Loucy (cell line): ENCODE data around the gene DDX39B.

Experiments used
- H2AFZ ChIP-seq: fragments of 200-600 bp; sonication (generic); 2 replicates; pipeline ENCODE4 v1.6.0; 2016; ENCODE audit warnings: antibody characterized with exemption, mild to moderate bottlenecking, low read length, moderate library complexity
- H3F3A ChIP-seq: fragments of 200-600 bp; 2 replicates; pipeline ENCODE4 v1.6.0; 2016; ENCODE audit warnings: antibody characterized with exemption, low read depth, mild to moderate bottlenecking
- H3K27me3 ChIP-seq: fragments of 200-600 bp; sonication (generic); 2 replicates; pipeline ENCODE4 v1.6.1; 2014; ENCODE audit warnings: low read length, mild to moderate bottlenecking; ENCODE audit not compliant: insufficient read depth, poor library complexity, severe bottlenecking
- H3K36me3 ChIP-seq: fragments of 200-600 bp; sonication (generic); 2 replicates; pipeline ENCODE4 v1.6.1; 2016; ENCODE audit warnings: low read length; ENCODE audit not compliant: insufficient read depth
- H3K4me1 ChIP-seq: fragments of 200-600 bp; sonication (generic); 2 replicates; pipeline ENCODE4 v1.5.1; 2014; ENCODE audit warnings: low read length, mild to moderate bottlenecking; ENCODE audit not compliant: insufficient read depth, poor library complexity, severe bottlenecking
- H3K4me2 ChIP-seq: fragments of 200-600 bp; sonication (generic); 2 replicates; pipeline ENCODE4 v1.6.0; 2014; ENCODE audit warnings: antibody characterized with exemption, low read length, low read depth, mild to moderate bottlenecking; ENCODE audit not compliant: poor library complexity, severe bottlenecking
- H3K4me3 ChIP-seq: fragments of 200-600 bp; sonication (generic); 2 replicates; pipeline ENCODE4 v1.5.1; 2014; ENCODE audit warnings: low read length, mild to moderate bottlenecking, mixed read lengths; ENCODE audit not compliant: poor library complexity, severe bottlenecking
- H3K79me2 ChIP-seq: fragments of 200-600 bp; sonication (generic); 2 replicates; pipeline ENCODE4 v1.6.1; 2014; ENCODE audit warnings: low read length; ENCODE audit not compliant: insufficient read depth
- H3K9ac ChIP-seq: fragments of 200-600 bp; sonication (generic); 2 replicates; pipeline ENCODE4 v1.6.0; 2014; ENCODE audit warnings: mild to moderate bottlenecking, low read depth, low read length, moderate library complexity; ENCODE audit not compliant: poor library complexity, severe bottlenecking
- H3K9me2 ChIP-seq: fragments of 200-600 bp; sonication (generic); replicated peaks from 2 replicates; pipeline ENCODE4 v1.6.1; 2016; ENCODE audit warnings: low read depth, low read length, mixed read lengths
- H3K9me3 ChIP-seq: fragments of 200-600 bp; sonication (generic); 2 replicates; pipeline ENCODE4 v1.6.1; 2014; ENCODE audit warnings: mild to moderate bottlenecking, antibody characterized with exemption, low read length, low read depth; ENCODE audit not compliant: insufficient read depth
- H4K20me1 ChIP-seq: fragments of 200-600 bp; sonication (generic); 2 replicates; pipeline ENCODE4 v1.6.0; 2014; ENCODE audit warnings: antibody characterized with exemption, low read length, mild to moderate bottlenecking; ENCODE audit not compliant: insufficient read depth, poor library complexity, severe bottlenecking
- EZH2phosphoT487 ChIP-seq: fragments of 200-600 bp; IDR thresholded peaks from 2 replicates; pipeline ENCODE4 v1.6.1; 2018; ENCODE audit warnings: antibody characterized with exemption, mild to moderate bottlenecking, moderate library complexity, borderline replicate concordance
- TF ChIP-seq, protein P1 (sequence below): fragments of 200-600 bp; sonication (generic); conservative IDR thresholded peaks from 2 replicates; pipeline ENCODE4 v1.5.1; 2014; ENCODE audit warnings: mild to moderate bottlenecking, antibody characterized with exemption, low read length

Gene DDX39B

GRCh38 chr6:31547727-31548543 lies 6.1 kb upstream of the DDX39B start:
- peak overlapping the region; percentile 79 for H3K4me3 ChIP-seq
- no peaks in the 10 kb centered on the region for H4K20me1 ChIP-seq

GRCh38 chr6:31546958-31547726 lies 5.3 kb upstream of the DDX39B start, which contains the start of gene NFKBIL1:
TSS of gene NFKBIL1 (plus strand) at chr6:31547608. CDS start at chr6:31547695, 87 bp downstream.
- TF ChIP-seq, protein P1, sequence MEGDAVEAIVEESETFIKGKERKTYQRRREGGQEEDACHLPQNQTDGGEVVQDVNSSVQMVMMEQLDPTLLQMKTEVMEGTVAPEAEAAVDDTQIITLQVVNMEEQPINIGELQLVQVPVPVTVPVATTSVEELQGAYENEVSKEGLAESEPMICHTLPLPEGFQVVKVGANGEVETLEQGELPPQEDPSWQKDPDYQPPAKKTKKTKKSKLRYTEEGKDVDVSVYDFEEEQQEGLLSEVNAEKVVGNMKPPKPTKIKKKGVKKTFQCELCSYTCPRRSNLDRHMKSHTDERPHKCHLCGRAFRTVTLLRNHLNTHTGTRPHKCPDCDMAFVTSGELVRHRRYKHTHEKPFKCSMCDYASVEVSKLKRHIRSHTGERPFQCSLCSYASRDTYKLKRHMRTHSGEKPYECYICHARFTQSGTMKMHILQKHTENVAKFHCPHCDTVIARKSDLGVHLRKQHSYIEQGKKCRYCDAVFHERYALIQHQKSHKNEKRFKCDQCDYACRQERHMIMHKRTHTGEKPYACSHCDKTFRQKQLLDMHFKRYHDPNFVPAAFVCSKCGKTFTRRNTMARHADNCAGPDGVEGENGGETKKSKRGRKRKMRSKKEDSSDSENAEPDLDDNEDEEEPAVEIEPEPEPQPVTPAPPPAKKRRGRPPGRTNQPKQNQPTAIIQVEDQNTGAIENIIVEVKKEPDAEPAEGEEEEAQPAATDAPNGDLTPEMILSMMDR, result no peak
- TF ChIP-seq EZH2phosphoT487, result no peak
- H3K4me3 ChIP-seq, result peak within 1 kb of the TSS; percentile 79
- peaks cover 71% of the 10 kb centered on the region for H3K79me2 ChIP-seq
- H3K4me2 ChIP-seq, result peak within 1 kb of the TSS; percentile 92
- H3F3A ChIP-seq, result no peaks in the 10 kb centered on the region
- H4K20me1 ChIP-seq, result peaks cover 3% of the 10 kb centered on the region
- no peaks in the 10 kb centered on the region for H3K36me3 ChIP-seq
- no peaks in the 10 kb centered on the region for H3K9me3 ChIP-seq
- H3K9ac ChIP-seq, result peak within 1 kb of the TSS; percentile 88
- peak within 1 kb of the TSS; percentile 77 for H2AFZ ChIP-seq
- H3K9me2 ChIP-seq, result no peaks in the 10 kb centered on the region
- H3K4me1 ChIP-seq, result peaks cover 31% of the 10 kb centered on the region
- no peaks in the 10 kb centered on the region for H3K27me3 ChIP-seq

More at GRCh38 chr6:31547727-31548543, 6.1 kb upstream of the DDX39B start:
- Histone ChIP-seq H2AFZ (no peak overlapping the region), H3K4me2 (peak overlapping the region; percentile 92), H3F3A (no peaks in the 10 kb centered on the region), H3K79me2 (peaks cover 67% of the 10 kb centered on the region), H3K27me3 (no peaks in the 10 kb centered on the region), H3K4me1 (peaks cover 29% of the 10 kb centered on the region), H3K36me3 (no peaks in the 10 kb centered on the region), H3K9ac (peak overlapping the region; percentile 88), H3K9me2 (no peaks in the 10 kb centered on the region), H3K9me3 (no peaks in the 10 kb centered on the region)
- TF ChIP-seq, protein P1, result no peak
- TF ChIP-seq EZH2phosphoT487, result no peak

DNA sequence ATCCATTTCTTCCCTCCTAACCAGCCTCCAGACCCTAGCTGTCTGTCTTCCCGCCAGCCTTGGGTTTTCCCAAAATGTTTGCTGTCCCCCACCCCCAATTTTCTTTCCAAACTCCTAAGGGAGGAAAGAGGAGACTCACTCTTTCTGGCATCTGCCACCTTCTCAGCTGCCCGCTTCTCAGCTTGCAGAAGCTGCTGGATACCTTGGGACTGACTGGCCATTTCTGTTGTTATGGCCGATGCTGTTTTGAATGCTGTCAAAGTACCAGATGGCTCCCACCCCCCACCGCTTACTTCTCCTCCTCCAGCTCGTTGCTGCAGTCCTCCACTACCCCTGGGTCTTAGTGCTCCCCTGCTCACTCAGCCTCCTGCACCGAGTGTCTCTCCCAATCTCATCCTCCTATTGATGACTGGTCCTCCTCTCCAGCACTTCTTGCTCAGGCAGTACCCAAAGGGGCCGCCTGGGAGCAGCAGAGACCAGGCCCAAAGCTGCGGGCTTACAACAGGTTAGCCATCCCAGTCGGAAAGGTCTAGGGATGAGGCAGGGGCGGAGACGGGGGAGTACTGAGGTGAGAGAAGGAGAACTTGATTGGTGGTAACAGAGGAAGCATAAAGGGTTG lies 4.6 kb upstream of the DDX39B start, which contains the start of gene ATP6V1G2:
Gene ATP6V1G2, minus strand, starts transcription at position 270 of the 619 bp plus-strand sequence. Its CDS starts 49 bp downstream, at position 221.
- no peaks in the 10 kb centered on the region for H3K9me3 ChIP-seq
- peak within 1 kb of the TSS; percentile 92 for H3K4me2 ChIP-seq
- H3K36me3 ChIP-seq, result no peaks in the 10 kb centered on the region
- H2AFZ ChIP-seq, result peak within 1 kb of the TSS; percentile 77
- no peak for TF ChIP-seq EZH2phosphoT487
- TF ChIP-seq, protein P1, result peak; percentile 99
- peak within 1 kb of the TSS; percentile 88 for H3K9ac ChIP-seq
- H3K79me2 ChIP-seq, result peaks cover 71% of the 10 kb centered on the region
- no peaks in the 10 kb centered on the region; the same call in 1 of the 2 replicates for H3F3A ChIP-seq
- peak within 1 kb of the TSS; percentile 79 for H3K4me3 ChIP-seq
- H3K27me3 ChIP-seq, result peaks cover 4% of the 10 kb centered on the region
- H3K9me2 ChIP-seq, result no peaks in the 10 kb centered on the region
- H4K20me1 ChIP-seq, result peaks cover 6% of the 10 kb centered on the region
- H3K4me1 ChIP-seq, result peaks cover 31% of the 10 kb centered on the region
